Measurements from ENCODE around the gene NME5.
A peak's percentile ranks its signal among the peaks of the same experiment; 100 is the strongest.

NME5 gene

GRCh38 chr5:138107213-138107612 lies 32.0 kb downstream of the NME5 start:
- H3K9me2 ChIP-seq (replicated peaks; ENCODE audit: insufficient read depth, low read length) = no peaks in the 10 kb centered on the region
- H3K79me2 ChIP-seq (ENCODE audit: insufficient read depth, low read length) = no peaks in the 10 kb centered on the region
- H3K4me3 ChIP-seq (ENCODE audit: insufficient read depth, low read length, poor library complexity, severe bottlenecking) = no peak overlapping the region
- no peaks in the 10 kb centered on the region for H3K36me3 ChIP-seq (ENCODE audit: low read length)
- no peaks in the 10 kb centered on the region for H3K9me3 ChIP-seq (ENCODE audit: insufficient read depth, low read length)
- H3K27me3 ChIP-seq (ENCODE audit: low read length) = no peaks in the 10 kb centered on the region
- H3K4me2 ChIP-seq (ENCODE audit: low read depth, low read length, poor library complexity, severe bottlenecking) = no peak overlapping the region
- H3K27ac ChIP-seq (ENCODE audit: low read depth, low read length) = no peak overlapping the region
- H3K9ac ChIP-seq (ENCODE audit: low read length) = no peak overlapping the region
- H2AFZ ChIP-seq (ENCODE audit: low read depth, low read length, severe bottlenecking) = no peak overlapping the region
- no peak for TF ChIP-seq EZH2phosphoT487 (conservative IDR thresholded peaks at IDR 0.05; ENCODE audit: low read length)
- H3F3A ChIP-seq (ENCODE audit: insufficient read depth) = no peaks in the 10 kb centered on the region
- no peaks in the 10 kb centered on the region for H4K20me1 ChIP-seq (ENCODE audit: low read depth, low read length)

- H3K79me2 ChIP-seq (ENCODE audit: insufficient read depth, low read length) = no peaks in the 10 kb centered on the region
- no peaks in the 10 kb centered on the region for H4K20me1 ChIP-seq (ENCODE audit: low read depth, low read length)
- H3K27me3 ChIP-seq (ENCODE audit: low read length) = no peaks in the 10 kb centered on the region
- no peaks in the 10 kb centered on the region for H3K9me2 ChIP-seq (replicated peaks; ENCODE audit: insufficient read depth, low read length)
- H3K4me3 ChIP-seq (ENCODE audit: insufficient read depth, low read length, poor library complexity, severe bottlenecking) = no peak overlapping the region
- TF ChIP-seq CTCF (IDR thresholded peaks at IDR 0.05; ENCODE audit: insufficient read depth, low read length, poor library complexity, severe bottlenecking) (no peak), EZH2phosphoT487 (conservative IDR thresholded peaks at IDR 0.05; ENCODE audit: low read length) (no peak)
- H3K9me3 ChIP-seq (ENCODE audit: insufficient read depth, low read length) = no peaks in the 10 kb centered on the region
- no peak overlapping the region for H3K27ac ChIP-seq (ENCODE audit: low read depth, low read length)
- no peaks in the 10 kb centered on the region for H3F3A ChIP-seq (ENCODE audit: insufficient read depth)
- H3K4me2 ChIP-seq (ENCODE audit: low read depth, low read length, poor library complexity, severe bottlenecking) = no peak overlapping the region
- no peak overlapping the region for H3K9ac ChIP-seq (ENCODE audit: low read length)
- no peak overlapping the region for H2AFZ ChIP-seq (ENCODE audit: low read depth, low read length, severe bottlenecking)
- no peaks in the 10 kb centered on the region for H3K36me3 ChIP-seq (ENCODE audit: low read length)
Observed at GRCh38 chr5:138105709-138106108, 33.5 kb downstream of the NME5 start.

GRCh38 chr5:138103319-138103637 lies 36.0 kb downstream of the NME5 start:
- no peaks in the 10 kb centered on the region for H3K27me3 ChIP-seq (ENCODE audit: low read length)
- no peak for TF ChIP-seq EZH2phosphoT487 (conservative IDR thresholded peaks at IDR 0.05; ENCODE audit: low read length)
- no peak for TF ChIP-seq CTCF (IDR thresholded peaks at IDR 0.05; ENCODE audit: insufficient read depth, low read length, poor library complexity, severe bottlenecking)
- H3K27ac ChIP-seq (ENCODE audit: low read depth, low read length) = no peak overlapping the region
- H3K9me3 ChIP-seq (ENCODE audit: insufficient read depth, low read length) = no peaks in the 10 kb centered on the region
- no peaks in the 10 kb centered on the region for H4K20me1 ChIP-seq (ENCODE audit: low read depth, low read length)
- H3K79me2 ChIP-seq (ENCODE audit: insufficient read depth, low read length) = no peaks in the 10 kb centered on the region
- no peaks in the 10 kb centered on the region for H3K36me3 ChIP-seq (ENCODE audit: low read length)
- H3K4me3 ChIP-seq (ENCODE audit: insufficient read depth, low read length, poor library complexity, severe bottlenecking) = no peak overlapping the region
- no peaks in the 10 kb centered on the region for H3K9me2 ChIP-seq (replicated peaks; ENCODE audit: insufficient read depth, low read length)
- no peak overlapping the region for H3K4me2 ChIP-seq (ENCODE audit: low read depth, low read length, poor library complexity, severe bottlenecking)
- peak overlapping the region; percentile 49 for H2AFZ ChIP-seq (ENCODE audit: low read depth, low read length, severe bottlenecking)
- H3K9ac ChIP-seq (ENCODE audit: low read length) = no peak overlapping the region
- no peaks in the 10 kb centered on the region for H3F3A ChIP-seq (ENCODE audit: insufficient read depth)

GRCh38 chr5:138102454-138103318 lies 36.5 kb downstream of the NME5 start:
- no peaks in the 10 kb centered on the region for H3K9me3 ChIP-seq (ENCODE audit: insufficient read depth, low read length)
- no peak overlapping the region for H3K27ac ChIP-seq (ENCODE audit: low read depth, low read length)
- H3K36me3 ChIP-seq (ENCODE audit: low read length) = no peaks in the 10 kb centered on the region
- H3K9ac ChIP-seq (ENCODE audit: low read length) = no peak overlapping the region
- H3K4me3 ChIP-seq (ENCODE audit: insufficient read depth, low read length, poor library complexity, severe bottlenecking) = no peak overlapping the region
- peak overlapping the region; percentile 11 for H3K4me2 ChIP-seq (ENCODE audit: low read depth, low read length, poor library complexity, severe bottlenecking)
- H4K20me1 ChIP-seq (ENCODE audit: low read depth, low read length) = no peaks in the 10 kb centered on the region
- no peaks in the 10 kb centered on the region for H3K27me3 ChIP-seq (ENCODE audit: low read length)
- no peaks in the 10 kb centered on the region for H3K79me2 ChIP-seq (ENCODE audit: insufficient read depth, low read length)
- no peak for TF ChIP-seq EZH2phosphoT487 (conservative IDR thresholded peaks at IDR 0.05; ENCODE audit: low read length)
- no peak for TF ChIP-seq CTCF (IDR thresholded peaks at IDR 0.05; ENCODE audit: insufficient read depth, low read length, poor library complexity, severe bottlenecking)
- H3K9me2 ChIP-seq (replicated peaks; ENCODE audit: insufficient read depth, low read length) = no peaks in the 10 kb centered on the region
- no peaks in the 10 kb centered on the region for H3F3A ChIP-seq (ENCODE audit: insufficient read depth)
- peak overlapping the region; percentile 49 for H2AFZ ChIP-seq (ENCODE audit: low read depth, low read length, severe bottlenecking)

Measured in SU-DHL-6 (cell line).